Neural cell (in vitro differentiated cells): ENCODE results near the gene L3MBTL4. TPM values are rescaled to one million over a fixed set of nuclear protein-coding genes. Genes with fewer than 3 reads are reported as not detected.

Source experiments
- H2AFZ ChIP-seq: fragments of 200-600, 300-800 bp; sonication (generic), shearing (Covaris generic); 2 replicates; pipeline ENCODE4 v1.6.0; 2014; ENCODE audit warnings: low read depth, mild to moderate bottlenecking, antibody characterized with exemption, low read length, moderate library complexity
- H3F3A ChIP-seq: fragments of 200-600 bp; shearing (Covaris generic); 2 replicates; pipeline ENCODE4 v1.6.1; 2016; ENCODE audit warnings: mild to moderate bottlenecking, moderate library complexity, mixed read lengths, antibody characterized with exemption, low read length; ENCODE audit not compliant: insufficient read depth, poor library complexity, severe bottlenecking
- H3K27ac ChIP-seq: fragments of 200-600, 300-800 bp; sonication (generic), shearing (Covaris generic); 2 replicates; pipeline ENCODE4 v1.5.1; 2014; ENCODE audit warnings: mild to moderate bottlenecking, low read length, moderate library complexity
- H3K27me3 ChIP-seq: fragments of 300-800, 200-600 bp; sonication (generic), shearing (Covaris generic); 2 replicates; pipeline ENCODE4 v1.6.0; 2014; ENCODE audit warnings: mild to moderate bottlenecking, low read depth, low read length, moderate library complexity; ENCODE audit not compliant: insufficient read depth
- H3K36me3 ChIP-seq: fragments of 300-800, 200-600 bp; sonication (generic), shearing (Covaris generic); 2 replicates; pipeline ENCODE4 v1.5.1; 2014; ENCODE audit warnings: mild to moderate bottlenecking, antibody characterized with exemption, low read length, moderate library complexity; ENCODE audit not compliant: insufficient read depth
- H3K4me2 ChIP-seq: fragments of 300-800, 200-600 bp; sonication (generic), shearing (Covaris generic); 2 replicates; pipeline ENCODE4 v1.6.0; 2014; ENCODE audit warnings: mild to moderate bottlenecking, low read length
- H3K4me3 ChIP-seq: fragments of 300-800, 200-600 bp; sonication (generic), shearing (Covaris generic); 2 replicates; pipeline ENCODE4 v1.5.1; 2014; ENCODE audit warnings: mild to moderate bottlenecking, low read length, moderate library complexity
- H3K79me2 ChIP-seq: fragments of 200-600 bp; shearing (Covaris generic); replicated peaks from 2 replicates; pipeline ENCODE4 v1.6.0; 2014; ENCODE audit warnings: mild to moderate bottlenecking, low read length, moderate library complexity; ENCODE audit not compliant: insufficient read depth
- H3K9ac ChIP-seq: fragments of 300-800, 200-600 bp; sonication (generic), shearing (Covaris generic); 2 replicates; pipeline ENCODE4 v1.6.1; 2016; ENCODE audit warnings: mild to moderate bottlenecking, low read length, mixed read lengths
- H3K9me2 ChIP-seq: fragments of 200-600 bp; shearing (Covaris generic); 2 replicates; pipeline ENCODE4 v1.6.1; 2016; ENCODE audit warnings: mild to moderate bottlenecking, low read length, mixed read lengths; ENCODE audit not compliant: insufficient read depth
- H3K9me3 ChIP-seq: fragments of 200-600, 300-800 bp; sonication (generic), shearing (Covaris generic); 2 replicates; pipeline ENCODE4 v1.6.1; 2016; ENCODE audit warnings: mild to moderate bottlenecking, mixed run types, low read length, moderate library complexity, mixed read lengths
- H4K20me1 ChIP-seq: fragments of 200-600 bp; shearing (Covaris generic); 2 replicates; pipeline ENCODE4 v1.6.1; 2016; ENCODE audit warnings: mild to moderate bottlenecking, mixed run types; ENCODE audit not compliant: insufficient read depth
- EP300 ChIP-seq: fragments of 450-650 bp; conservative IDR thresholded peaks from 2 replicates; pipeline ENCODE4 v1.6.1; 2014; ENCODE audit warnings: antibody characterized with exemption, mild to moderate bottlenecking, moderate library complexity; ENCODE audit not compliant: poor library complexity, severe bottlenecking
- EZH2 ChIP-seq: fragments of 200-600, 300-800 bp; shearing (Covaris generic), sonication (generic); IDR thresholded peaks from 2 replicates; pipeline ENCODE4 v1.6.1; 2014; ENCODE audit warnings: antibody characterized with exemption, low read length, borderline replicate concordance, mild to moderate bottlenecking; ENCODE audit not compliant: insufficient read depth, poor library complexity, severe bottlenecking
- MXI1 ChIP-seq: fragments of 450-650 bp; conservative IDR thresholded peaks from 2 replicates; pipeline ENCODE4 v1.6.1; 2014; ENCODE audit warnings: antibody characterized with exemption, mild to moderate bottlenecking; ENCODE audit not compliant: poor library complexity, severe bottlenecking
- POLR2AphosphoS5 ChIP-seq: IDR thresholded peaks from 2 replicates; pipeline ENCODE4 v1.6.1; 2012
- RAD21 ChIP-seq: fragments of 450-650 bp; conservative IDR thresholded peaks from 2 replicates; pipeline ENCODE4 v1.6.1; 2014; ENCODE audit warnings: antibody characterized with exemption, mild to moderate bottlenecking, moderate library complexity
- SMC3 ChIP-seq: fragments of 450-650 bp; conservative IDR thresholded peaks from 2 replicates; pipeline ENCODE4 v1.6.1; 2014; ENCODE audit warnings: antibody characterized with exemption, mild to moderate bottlenecking, moderate library complexity; ENCODE audit not compliant: poor library complexity
- TAF1 ChIP-seq: IDR thresholded peaks from 2 replicates; pipeline ENCODE4 v1.6.1; 2012; ENCODE audit warnings: low read depth
- polyA plus RNA-seq: library from polyadenylated mRNA; depleted of rRNA; stranded (reverse); fragments of >200 nt; gene quantifications from 2 replicates; pipeline ENCODE4 v1.2.3, GENCODE V29; 2014
- TF ChIP-seq, protein P1 (sequence below): fragments of 450-650 bp; IDR thresholded peaks from 2 replicates; pipeline ENCODE4 v1.5.1; 2014; ENCODE audit warnings: antibody characterized with exemption, mild to moderate bottlenecking, moderate library complexity; ENCODE audit not compliant: poor library complexity, severe bottlenecking
- TF ChIP-seq, protein P2 (sequence below): IDR thresholded peaks from 2 replicates; pipeline ENCODE4 v1.6.1; 2012; ENCODE audit warnings: borderline replicate concordance

The L3MBTL4 gene
- polyA plus RNA-seq, 1 donor from 2014 or later, result 0.90 TPM

DNA sequence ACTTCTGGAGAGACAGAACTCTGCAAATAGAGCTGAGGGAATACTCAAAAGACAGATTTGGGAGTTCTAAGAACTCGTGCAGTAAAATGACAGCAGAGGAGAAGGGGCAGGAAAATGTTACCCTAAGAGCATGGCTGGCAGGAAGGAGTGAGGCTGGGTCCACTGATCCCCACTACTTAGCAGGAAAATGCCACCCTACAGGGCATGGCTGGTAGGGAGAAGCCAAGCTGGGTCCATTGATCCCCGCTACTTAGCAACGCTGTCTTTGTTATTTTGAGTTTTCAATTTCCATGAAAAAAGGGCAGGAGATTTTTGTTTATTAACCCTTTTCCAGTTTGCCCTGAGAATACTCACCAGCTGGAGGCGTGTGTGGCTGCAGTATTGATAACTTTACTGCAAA lies 419.1 kb downstream of the L3MBTL4 start:
- no peak overlapping the region for H3K27ac ChIP-seq
- H2AFZ ChIP-seq, result no peak overlapping the region
- no peaks in the 10 kb centered on the region for H3K9me2 ChIP-seq
- no peaks in the 10 kb centered on the region for H3K27me3 ChIP-seq
- no peak overlapping the region for H3K4me3 ChIP-seq
- no peak for TF ChIP-seq RAD21
- no peak for TF ChIP-seq EZH2
- TF ChIP-seq EP300, result no peak
- no peak for TF ChIP-seq SMC3
- no peak overlapping the region for H3K4me2 ChIP-seq
- H3K9ac ChIP-seq, result no peak overlapping the region
- no peaks in the 10 kb centered on the region for H3K36me3 ChIP-seq
- no peaks in the 10 kb centered on the region for H3F3A ChIP-seq
- no peaks in the 10 kb centered on the region for H3K79me2 ChIP-seq
- no peaks in the 10 kb centered on the region for H4K20me1 ChIP-seq
- no peaks in the 10 kb centered on the region for H3K9me3 ChIP-seq

DNA sequence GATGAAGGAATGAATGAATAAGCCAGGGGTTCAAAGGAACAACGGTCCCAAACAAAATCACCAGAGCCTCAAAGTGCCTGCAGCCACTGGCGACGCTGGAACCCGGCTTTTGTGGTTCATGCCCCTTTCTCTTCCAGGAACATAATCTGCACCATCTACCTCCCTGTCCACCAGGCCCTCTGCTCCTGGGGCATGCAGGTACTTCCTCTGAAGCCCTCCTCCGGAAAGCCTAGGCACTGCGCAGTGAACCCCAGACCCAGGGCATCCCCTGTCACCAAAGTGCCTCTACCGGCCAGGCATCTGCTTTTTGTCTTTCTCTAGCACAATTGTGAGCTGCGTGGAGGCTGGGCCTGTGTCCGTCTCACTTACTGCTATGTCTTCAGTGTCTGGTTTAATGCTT lies 420.8 kb downstream of the L3MBTL4 start:
- no peaks in the 10 kb centered on the region for H4K20me1 ChIP-seq
- H3K27ac ChIP-seq, result no peak overlapping the region
- no peak overlapping the region for H2AFZ ChIP-seq
- H3K9me3 ChIP-seq, result no peaks in the 10 kb centered on the region
- TF ChIP-seq EZH2 (no peak), SMC3 (no peak)
- no peaks in the 10 kb centered on the region for H3K9me2 ChIP-seq
- no peaks in the 10 kb centered on the region for H3K27me3 ChIP-seq
- no peaks in the 10 kb centered on the region for H3F3A ChIP-seq
- no peak overlapping the region for H3K9ac ChIP-seq
- no peaks in the 10 kb centered on the region for H3K79me2 ChIP-seq
- H3K4me2 ChIP-seq, result no peak overlapping the region
- no peak overlapping the region for H3K4me3 ChIP-seq
- no peaks in the 10 kb centered on the region for H3K36me3 ChIP-seq

DNA sequence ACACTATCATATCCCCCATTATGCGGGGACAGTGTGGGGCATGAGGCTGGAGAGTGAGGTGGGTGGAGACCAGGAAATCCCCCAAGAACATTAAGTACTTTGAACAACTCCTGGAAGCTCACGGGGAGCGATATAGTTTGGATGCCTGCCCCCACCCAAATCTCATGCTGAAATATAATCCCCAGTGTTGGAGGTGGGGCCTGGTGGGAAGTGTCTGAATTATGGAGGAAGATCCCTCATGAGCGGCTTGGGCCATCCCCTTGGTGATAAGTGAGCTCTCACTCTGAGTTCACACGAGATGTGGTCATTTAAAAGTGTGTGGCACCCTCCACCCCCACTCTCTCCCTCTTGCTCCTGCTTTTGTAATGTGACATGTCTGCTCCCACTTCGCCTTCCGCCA lies 422.3 kb downstream of the L3MBTL4 start:
- Histone ChIP-seq H2AFZ (no peak overlapping the region), H3F3A (no peaks in the 10 kb centered on the region), H3K9me2 (no peaks in the 10 kb centered on the region), H3K36me3 (no peaks in the 10 kb centered on the region), H3K27ac (no peak overlapping the region), H3K4me3 (no peak overlapping the region), H3K27me3 (no peaks in the 10 kb centered on the region), H3K9ac (no peak overlapping the region), H3K9me3 (no peaks in the 10 kb centered on the region), H4K20me1 (no peaks in the 10 kb centered on the region), H3K4me2 (no peak overlapping the region), H3K79me2 (no peaks in the 10 kb centered on the region)
- TF ChIP-seq, protein P1, sequence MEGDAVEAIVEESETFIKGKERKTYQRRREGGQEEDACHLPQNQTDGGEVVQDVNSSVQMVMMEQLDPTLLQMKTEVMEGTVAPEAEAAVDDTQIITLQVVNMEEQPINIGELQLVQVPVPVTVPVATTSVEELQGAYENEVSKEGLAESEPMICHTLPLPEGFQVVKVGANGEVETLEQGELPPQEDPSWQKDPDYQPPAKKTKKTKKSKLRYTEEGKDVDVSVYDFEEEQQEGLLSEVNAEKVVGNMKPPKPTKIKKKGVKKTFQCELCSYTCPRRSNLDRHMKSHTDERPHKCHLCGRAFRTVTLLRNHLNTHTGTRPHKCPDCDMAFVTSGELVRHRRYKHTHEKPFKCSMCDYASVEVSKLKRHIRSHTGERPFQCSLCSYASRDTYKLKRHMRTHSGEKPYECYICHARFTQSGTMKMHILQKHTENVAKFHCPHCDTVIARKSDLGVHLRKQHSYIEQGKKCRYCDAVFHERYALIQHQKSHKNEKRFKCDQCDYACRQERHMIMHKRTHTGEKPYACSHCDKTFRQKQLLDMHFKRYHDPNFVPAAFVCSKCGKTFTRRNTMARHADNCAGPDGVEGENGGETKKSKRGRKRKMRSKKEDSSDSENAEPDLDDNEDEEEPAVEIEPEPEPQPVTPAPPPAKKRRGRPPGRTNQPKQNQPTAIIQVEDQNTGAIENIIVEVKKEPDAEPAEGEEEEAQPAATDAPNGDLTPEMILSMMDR, result no peak
- TF ChIP-seq EZH2, result no peak
- no peak for TF ChIP-seq SMC3
- TF ChIP-seq MXI1, result no peak
- TF ChIP-seq RAD21, result no peak
- TF ChIP-seq EP300, result no peak
- TF ChIP-seq POLR2AphosphoS5, result no peak
- TF ChIP-seq, protein P2, sequence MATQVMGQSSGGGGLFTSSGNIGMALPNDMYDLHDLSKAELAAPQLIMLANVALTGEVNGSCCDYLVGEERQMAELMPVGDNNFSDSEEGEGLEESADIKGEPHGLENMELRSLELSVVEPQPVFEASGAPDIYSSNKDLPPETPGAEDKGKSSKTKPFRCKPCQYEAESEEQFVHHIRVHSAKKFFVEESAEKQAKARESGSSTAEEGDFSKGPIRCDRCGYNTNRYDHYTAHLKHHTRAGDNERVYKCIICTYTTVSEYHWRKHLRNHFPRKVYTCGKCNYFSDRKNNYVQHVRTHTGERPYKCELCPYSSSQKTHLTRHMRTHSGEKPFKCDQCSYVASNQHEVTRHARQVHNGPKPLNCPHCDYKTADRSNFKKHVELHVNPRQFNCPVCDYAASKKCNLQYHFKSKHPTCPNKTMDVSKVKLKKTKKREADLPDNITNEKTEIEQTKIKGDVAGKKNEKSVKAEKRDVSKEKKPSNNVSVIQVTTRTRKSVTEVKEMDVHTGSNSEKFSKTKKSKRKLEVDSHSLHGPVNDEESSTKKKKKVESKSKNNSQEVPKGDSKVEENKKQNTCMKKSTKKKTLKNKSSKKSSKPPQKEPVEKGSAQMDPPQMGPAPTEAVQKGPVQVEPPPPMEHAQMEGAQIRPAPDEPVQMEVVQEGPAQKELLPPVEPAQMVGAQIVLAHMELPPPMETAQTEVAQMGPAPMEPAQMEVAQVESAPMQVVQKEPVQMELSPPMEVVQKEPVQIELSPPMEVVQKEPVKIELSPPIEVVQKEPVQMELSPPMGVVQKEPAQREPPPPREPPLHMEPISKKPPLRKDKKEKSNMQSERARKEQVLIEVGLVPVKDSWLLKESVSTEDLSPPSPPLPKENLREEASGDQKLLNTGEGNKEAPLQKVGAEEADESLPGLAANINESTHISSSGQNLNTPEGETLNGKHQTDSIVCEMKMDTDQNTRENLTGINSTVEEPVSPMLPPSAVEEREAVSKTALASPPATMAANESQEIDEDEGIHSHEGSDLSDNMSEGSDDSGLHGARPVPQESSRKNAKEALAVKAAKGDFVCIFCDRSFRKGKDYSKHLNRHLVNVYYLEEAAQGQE, result no peak
- no peak for TF ChIP-seq TAF1
